ENCODE measurements around the gene ENO1.
"Not testable (repeated sequence)": the region's sequence is repeated elsewhere in the genome, so short reads cannot be mapped to it uniquely, and the experiment has no call there.

- TF ChIP-seq REST (IDR thresholded peaks at IDR 0.05); CTCF (IDR thresholded peaks at IDR 0.05; ENCODE audit: low read depth, low read length, missing input control); ZBTB33 (IDR thresholded peaks at IDR 0.05); HNF4G (IDR thresholded peaks at IDR 0.05); RAD21 (IDR thresholded peaks at IDR 0.05): not testable (repeated sequence)
These were observed 18.3 kb upstream of the ENO1 start for GRCh38 chr1:8896775-8897174.
